GM21619 (cell line): ENCODE data around the gene MPZL2.
A peak's percentile ranks its signal among the peaks of the same experiment; 100 is the strongest.

ENCODE experiments used
- ATAC-seq: cut with Tn5 transposase; IDR thresholded peaks from one replicate; pipeline ENCODE4 v1.9.1; 2021; ENCODE audit not compliant: unreplicated experiment

The MPZL2 gene

GRCh38 chr11:118223570-118223969 lies 40.5 kb downstream of the MPZL2 start:
- no peak for ATAC-seq

DNA sequence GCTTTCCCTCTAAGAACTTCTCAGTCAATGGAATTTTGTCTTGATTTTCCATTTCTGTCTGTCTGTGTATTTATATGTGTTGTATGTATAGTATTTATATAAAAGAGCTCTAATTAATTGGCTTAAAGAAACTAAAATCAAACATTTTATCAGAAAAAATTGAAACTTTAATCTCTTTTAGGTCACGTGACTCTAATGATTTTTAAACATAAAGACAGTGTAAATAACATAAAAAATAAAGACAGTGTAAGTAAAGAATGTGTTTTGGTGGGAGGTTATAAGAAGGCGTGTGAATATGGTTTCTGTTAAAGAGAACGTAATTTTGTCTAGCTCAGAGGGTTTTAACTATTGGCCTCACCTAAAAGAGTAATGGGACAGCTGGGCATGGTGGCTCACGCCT lies 41.7 kb downstream of the MPZL2 start:
- ATAC-seq: no peak

DNA sequence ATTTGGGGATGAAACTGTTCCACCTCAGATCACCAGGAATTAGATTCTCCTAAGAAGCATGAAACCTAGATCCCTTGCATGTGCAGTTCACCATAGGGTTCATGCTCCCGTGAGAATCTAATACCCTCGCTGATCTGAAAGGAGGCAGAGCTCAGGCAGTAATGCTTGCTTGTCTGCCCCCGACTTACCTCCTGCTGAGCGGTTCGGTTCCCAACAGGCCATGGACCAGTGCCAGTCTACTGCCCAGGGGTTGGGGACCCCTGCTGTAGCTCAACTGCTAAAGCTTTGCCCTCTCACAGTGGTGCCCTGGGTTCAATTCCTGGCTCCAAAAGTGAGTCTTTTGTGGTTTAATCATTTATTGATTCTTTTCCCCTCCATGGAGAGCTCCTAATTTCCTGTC lies 42.7 kb downstream of the MPZL2 start:
- ATAC-seq: no peak

- no peak for ATAC-seq
Measured at GRCh38 chr11:118219732-118220131, 44.4 kb downstream of the MPZL2 start.

GRCh38 chr11:118219244-118219643 lies 44.9 kb downstream of the MPZL2 start:
- no peak for ATAC-seq

DNA sequence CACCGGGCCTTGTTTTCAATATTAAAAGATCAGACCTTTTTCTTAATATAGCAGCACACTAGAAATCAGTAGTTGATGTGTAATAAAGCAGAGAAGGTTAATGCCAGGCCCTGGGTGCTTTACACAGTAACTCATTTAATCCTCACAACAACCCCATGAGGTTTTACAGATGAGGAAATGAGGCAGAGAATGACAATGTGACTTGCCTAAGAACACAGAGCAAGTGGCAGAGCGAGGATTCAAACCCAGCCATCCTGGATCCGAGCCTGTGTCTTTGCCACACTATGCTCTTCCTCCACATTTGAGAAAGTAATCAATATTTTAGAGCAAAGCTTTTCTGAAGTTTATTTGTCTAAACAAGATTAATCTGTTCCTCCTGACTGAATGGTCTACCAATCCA lies 46.5 kb downstream of the MPZL2 start:
- ATAC-seq: no peak

DNA sequence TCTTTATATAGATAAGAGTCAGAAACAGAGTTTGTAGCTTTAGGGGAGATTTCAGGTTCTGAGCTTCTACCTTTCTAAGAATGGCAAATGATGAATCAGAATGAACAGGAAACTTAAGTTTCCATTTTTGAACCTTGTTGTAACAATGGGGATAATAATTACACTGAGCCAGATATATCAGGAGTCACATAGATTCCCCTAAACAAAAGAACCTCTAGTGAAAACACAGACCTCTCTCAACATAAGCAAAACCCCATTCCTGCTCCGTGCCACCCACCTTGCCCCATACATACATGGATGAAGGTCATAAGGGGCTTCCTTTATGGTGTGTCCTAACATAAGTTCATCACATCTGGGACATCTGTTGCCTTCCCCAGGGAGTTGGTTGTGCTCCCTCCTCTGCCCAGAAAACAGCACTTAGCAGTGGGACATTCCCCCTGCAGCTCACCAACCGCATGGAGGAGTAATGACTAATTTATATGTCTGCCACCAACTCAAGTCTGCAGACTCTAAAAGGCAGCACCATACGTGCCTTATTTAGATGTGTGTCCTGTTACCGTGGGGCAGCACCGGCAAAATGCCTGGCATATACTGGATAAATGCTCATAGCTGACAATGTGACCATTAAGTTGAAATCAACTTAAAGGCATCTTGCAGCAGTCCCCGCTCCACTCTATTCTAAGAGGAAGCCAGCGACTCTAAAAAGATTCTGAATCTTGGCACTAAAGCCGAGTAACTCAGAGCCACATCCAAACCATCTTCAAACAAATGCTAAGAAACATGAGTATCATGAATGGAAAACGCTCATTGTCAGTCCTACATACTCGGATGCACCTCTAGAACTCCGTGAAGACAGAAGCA lies 47.2 kb downstream of the MPZL2 start:
- ATAC-seq: peak; percentile 48

- no peak for ATAC-seq
Measured at GRCh38 chr11:118215765-118216164, 48.3 kb downstream of the MPZL2 start.

- no peak for ATAC-seq
Measured at GRCh38 chr11:118215262-118215661, 48.8 kb downstream of the MPZL2 start.

DNA sequence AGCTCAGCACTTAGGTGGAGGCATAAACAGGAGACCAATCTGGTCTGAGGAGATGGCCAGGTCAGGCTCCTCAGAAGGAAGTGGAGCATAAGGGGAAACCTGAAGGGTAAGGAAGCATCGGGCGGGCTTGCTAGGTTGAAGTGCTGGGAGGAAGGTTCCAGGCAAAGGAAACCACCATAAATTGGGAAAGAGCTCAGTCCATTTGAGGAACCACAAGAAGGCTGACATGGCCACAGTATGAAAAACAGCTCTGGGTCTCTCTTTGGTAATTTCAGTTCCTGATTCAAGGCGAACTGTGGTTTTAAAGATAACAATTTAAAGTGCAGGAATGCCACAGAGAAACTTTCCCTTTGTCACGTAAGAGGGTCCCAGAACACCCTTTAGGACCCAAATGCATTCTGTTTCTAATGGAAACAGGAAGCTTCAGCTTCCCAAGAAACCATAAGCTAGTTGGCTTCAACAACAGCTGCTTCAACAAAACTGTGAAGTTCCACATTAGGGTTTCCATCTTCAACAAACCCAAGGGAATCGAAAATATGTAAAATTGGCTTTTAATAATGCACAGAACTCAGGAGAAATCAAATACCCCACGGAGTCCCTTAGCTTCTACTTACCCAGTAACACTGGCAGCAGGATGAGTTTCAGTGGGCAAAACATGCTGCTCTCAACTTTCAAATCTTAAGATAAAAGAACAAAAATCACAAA lies 49.7 kb downstream of the MPZL2 start:
- peak; percentile 31 for ATAC-seq

- ATAC-seq: no peak
Measured at GRCh38 chr11:118213781-118214180, 50.3 kb downstream of the MPZL2 start.

DNA sequence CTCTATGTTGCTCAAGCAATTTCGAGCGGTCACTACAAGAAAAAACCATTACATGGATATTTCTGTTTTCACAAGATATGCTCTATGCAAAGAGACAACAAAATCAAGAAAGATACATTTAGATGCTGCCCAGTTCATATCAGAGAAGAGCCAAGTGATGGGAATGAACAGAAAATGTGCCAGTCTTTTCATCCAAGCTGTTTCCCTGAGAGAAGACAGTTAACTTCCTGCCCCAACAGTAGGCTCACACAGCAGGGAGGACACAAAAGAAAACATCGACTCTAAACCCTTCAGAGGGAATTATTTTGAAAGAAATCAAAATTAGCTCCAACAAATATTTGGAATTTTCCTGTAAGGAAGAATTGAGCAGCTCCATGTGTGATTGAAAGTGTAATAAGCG lies 50.9 kb downstream of the MPZL2 start:
- ATAC-seq: no peak

DNA sequence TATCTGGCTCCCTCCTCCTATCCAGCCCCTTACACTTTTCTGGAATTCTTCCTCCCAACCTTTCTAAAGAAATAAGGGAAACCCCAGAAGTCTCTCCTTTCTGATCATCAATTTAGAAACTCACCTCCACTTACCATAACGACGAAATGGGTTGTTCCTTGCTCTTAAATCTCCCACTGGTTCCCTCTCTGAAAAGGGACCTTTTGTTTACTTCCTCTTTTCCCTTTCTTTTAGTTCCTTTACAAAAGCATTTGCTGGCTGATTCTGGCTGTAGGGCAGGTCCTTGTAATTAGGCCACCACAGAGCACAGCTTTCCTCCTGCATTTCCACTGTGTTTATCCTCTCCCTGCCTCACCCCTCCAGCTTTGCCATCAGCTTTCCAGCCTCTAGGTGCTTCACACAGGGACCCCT lies 51.3 kb downstream of the MPZL2 start:
- no peak for ATAC-seq

DNA sequence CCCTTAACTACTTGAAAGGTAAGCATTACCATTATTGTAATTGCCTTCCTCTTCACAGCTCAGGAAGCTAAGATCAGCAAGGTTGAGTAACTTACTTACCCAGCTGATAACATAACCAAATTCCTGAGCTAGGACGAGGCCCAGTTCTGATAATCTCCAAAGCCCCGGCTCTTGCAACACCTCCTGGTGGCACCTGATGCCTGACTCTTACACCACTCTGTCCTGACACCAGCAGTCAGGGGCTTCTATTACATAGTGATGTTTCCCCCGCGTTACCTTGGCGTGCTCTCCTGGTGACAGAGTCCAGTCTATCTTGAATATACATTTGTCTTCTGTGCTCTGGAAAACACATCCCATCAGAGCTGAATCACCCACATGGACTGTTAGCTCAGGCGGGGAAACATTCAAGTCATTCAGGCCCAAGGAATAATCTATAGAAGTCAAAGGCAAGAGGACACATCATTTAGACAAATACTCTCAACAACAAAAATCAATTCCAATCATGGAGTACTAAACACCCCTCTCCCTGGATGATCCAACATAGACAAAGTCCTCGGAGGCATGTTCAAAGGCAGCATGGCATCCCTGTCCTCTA lies 51.9 kb downstream of the MPZL2 start:
- ATAC-seq: no peak

DNA sequence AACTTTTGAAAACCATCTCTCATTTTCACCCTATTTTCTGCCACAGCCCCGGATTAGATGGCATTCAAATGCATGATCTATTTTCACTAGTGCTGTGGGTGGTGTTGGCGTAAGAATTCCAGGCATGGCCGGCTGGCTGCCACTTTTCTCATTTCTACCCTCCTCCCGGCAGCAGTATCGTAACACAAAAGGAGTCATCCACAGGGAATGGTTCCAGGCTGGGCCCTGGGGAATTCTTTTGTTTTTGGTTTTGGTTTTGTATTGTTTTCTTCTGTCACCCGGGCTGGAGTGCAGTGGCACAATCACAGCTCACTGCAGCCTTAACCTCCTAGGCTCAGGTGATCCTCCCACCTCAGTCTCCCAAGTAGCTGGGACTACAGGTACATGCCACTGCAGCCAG lies 53.1 kb downstream of the MPZL2 start:
- ATAC-seq: no peak

- ATAC-seq: no peak
Measured at GRCh38 chr11:118210323-118210722, 53.8 kb downstream of the MPZL2 start.

GRCh38 chr11:118209033-118209432 lies 55.1 kb downstream of the MPZL2 start:
- no peak for ATAC-seq

DNA sequence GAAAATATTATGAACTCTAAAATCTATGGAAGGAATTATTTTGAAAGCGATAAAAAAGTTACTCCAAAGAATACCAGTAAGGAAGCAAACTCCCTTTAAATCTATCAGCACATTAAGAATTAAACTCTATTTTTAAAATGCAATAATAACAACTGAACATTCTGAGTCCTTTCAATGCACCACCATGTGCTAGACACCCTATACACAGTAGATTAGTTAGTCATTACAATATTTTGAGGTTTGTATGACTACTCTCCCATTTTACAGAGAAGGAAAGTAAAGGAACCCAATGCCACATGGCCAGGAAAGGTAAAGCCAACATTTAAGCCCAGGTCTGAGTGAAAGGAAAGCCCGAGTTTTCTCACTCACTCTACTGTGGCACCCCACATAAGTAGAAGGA lies 57.0 kb downstream of the MPZL2 start:
- ATAC-seq: no peak

- ATAC-seq: no peak
Measured at GRCh38 chr11:118206391-118207031, 57.6 kb downstream of the MPZL2 start.

GRCh38 chr11:118205606-118206378 lies 58.3 kb downstream of the MPZL2 start:
- ATAC-seq: no peak
